Panc1 (cell line): ENCODE results near the gene TTLL5. TPM values are rescaled to one million over a fixed set of nuclear protein-coding genes. Genes with fewer than 3 reads are reported as not detected.

ENCODE experiments used
- ATAC-seq: fragments of 200-7000 bp; cut with Tn5 transposase; 2 replicates; pipeline ENCODE4 v1.9.1; 2020; ENCODE audit warnings: mild to moderate bottlenecking, moderate library complexity
- BruUV-seq: library from RNA; stranded (reverse); fragments of 400-500 nt; replicated peaks from 2 replicates; lab custom pipeline; 2021; lab: Mats Ljungman, UMichigan
- CTCF ChIA-PET: fragments of 300-600 bp; sonication (Branson Sonifier 250); formaldehyde crosslinking; loops from one replicate; lab custom pipeline; 2022; ENCODE audit warnings: antibody characterized with exemption; lab: Charles Lee
- POLR2A ChIA-PET: fragments of 300-600 bp; sonication (Branson Sonifier 250); formaldehyde crosslinking; loops from one replicate; lab custom pipeline; 2022; ENCODE audit warnings: antibody characterized with exemption; lab: Charles Lee
- DNase-seq: peaks from one replicate; pipeline ENCODE4 v3.0.0-alpha.2; 2010; ENCODE audit warnings: low read depth, low spot score
- H3K27ac ChIP-seq: 2 replicates; pipeline ENCODE4 v1.5.1; 2011; ENCODE audit warnings: mild to moderate bottlenecking, low read length, inconsistent platforms
- H3K27me3 ChIP-seq: fragments of 200-500 bp; sonication (Bioruptor generic); 2 replicates; pipeline ENCODE4 v1.6.0; 2014; ENCODE audit warnings: low read length, inconsistent platforms; ENCODE audit not compliant: control insufficient read depth, insufficient read depth
- H3K36me3 ChIP-seq: fragments of 200-500 bp; sonication (Bioruptor generic); 2 replicates; pipeline ENCODE4 v1.5.1; 2014; ENCODE audit warnings: inconsistent platforms, mild to moderate bottlenecking, low read length, moderate library complexity; ENCODE audit not compliant: control insufficient read depth, insufficient read depth
- H3K4me1 ChIP-seq: 2 replicates; pipeline ENCODE4 v1.5.1; 2011; ENCODE audit warnings: inconsistent platforms, mild to moderate bottlenecking, low read length, moderate library complexity; ENCODE audit not compliant: control insufficient read depth, insufficient read depth
- H3K4me3 ChIP-seq, 2 experiments: 2 replicates each; pipeline ENCODE4 v1.5.1; 2011 to 2012; ENCODE audit warnings: low read depth in 2 of 2, low read length in 2 of 2, mild to moderate bottlenecking in 2 of 2, inconsistent platforms in 1 of 2, moderate library complexity in 1 of 2
- H3K9me3 ChIP-seq: fragments of 200-500 bp; sonication (Bioruptor generic); 2 replicates; pipeline ENCODE4 v1.5.1; 2014; ENCODE audit warnings: low read depth, mild to moderate bottlenecking, inconsistent platforms, low read length, moderate library complexity; ENCODE audit not compliant: control insufficient read depth, insufficient read depth
- CTCF ChIP-seq: fragments of 450-650 bp; IDR thresholded peaks from 2 replicates; pipeline ENCODE4 v1.5.1; 2017; ENCODE audit warnings: mild to moderate bottlenecking
- POLR2AphosphoS5 ChIP-seq: IDR thresholded peaks from 2 replicates; pipeline ENCODE4 v1.6.1; 2012; ENCODE audit warnings: mild to moderate bottlenecking, low read depth, low read length, moderate library complexity
- SIN3A ChIP-seq: IDR thresholded peaks from 2 replicates; pipeline ENCODE4 v1.6.1; 2012; ENCODE audit warnings: low read depth, mild to moderate bottlenecking, low read length, moderate library complexity, borderline replicate concordance; ENCODE audit not compliant: insufficient read depth
- TCF7L2 ChIP-seq: IDR thresholded peaks from 2 replicates; pipeline ENCODE4 v1.6.1; 2011; ENCODE audit warnings: mild to moderate bottlenecking, low read depth, low read length, inconsistent platforms
- in situ Hi-C: cut with HindIII; loops from 2 replicates; pipeline ENCODE4 v1.10.0; 2016; ENCODE audit warnings: low sequenced_read_pairs, low pct_unique_long_range_greater_than_20kb
- intact Hi-C: fragments of 100-400 bp; cut with micrococcal nuclease; formaldehyde crosslinking; loops from one replicate; pipeline ENCODE4 v1.10.0; 2022; ENCODE audit not compliant: unreplicated experiment
- total RNA-seq: library from RNA; stranded (reverse); gene quantifications from one replicate; pipeline ENCODE4 v1.2.1, GENCODE V29; 2021; ENCODE audit not compliant: unreplicated experiment
- TF ChIP-seq, protein P1 (sequence below), 2 experiments: IDR thresholded peaks; 2 replicates each; pipeline ENCODE4 v1.6.1; 2011 to 2012; ENCODE audit warnings: low read depth in 2 of 2, control low read depth in 1 of 2, low read length in 1 of 2, mild to moderate bottlenecking in 1 of 2, moderate library complexity in 1 of 2; ENCODE audit not compliant: insufficient read depth in 1 of 2

TTLL5 gene
- total RNA-seq, 1 experiment from 2014 or later, result 23.5 TPM

GRCh38 chr14:75896341-75896740 is 235.3 kb downstream of the TTLL5 start:
- DNase-seq, result no peak
- Histone ChIP-seq H3K27ac (no peak overlapping the region), H3K4me3 (no peak overlapping the region), H3K4me1 (no peaks in the 10 kb centered on the region), H3K9me3 (no peaks in the 10 kb centered on the region), H3K36me3 (no peaks in the 10 kb centered on the region), H3K27me3 (no peaks in the 10 kb centered on the region)
- no peak for TF ChIP-seq CTCF
- TF ChIP-seq, protein P1, sequence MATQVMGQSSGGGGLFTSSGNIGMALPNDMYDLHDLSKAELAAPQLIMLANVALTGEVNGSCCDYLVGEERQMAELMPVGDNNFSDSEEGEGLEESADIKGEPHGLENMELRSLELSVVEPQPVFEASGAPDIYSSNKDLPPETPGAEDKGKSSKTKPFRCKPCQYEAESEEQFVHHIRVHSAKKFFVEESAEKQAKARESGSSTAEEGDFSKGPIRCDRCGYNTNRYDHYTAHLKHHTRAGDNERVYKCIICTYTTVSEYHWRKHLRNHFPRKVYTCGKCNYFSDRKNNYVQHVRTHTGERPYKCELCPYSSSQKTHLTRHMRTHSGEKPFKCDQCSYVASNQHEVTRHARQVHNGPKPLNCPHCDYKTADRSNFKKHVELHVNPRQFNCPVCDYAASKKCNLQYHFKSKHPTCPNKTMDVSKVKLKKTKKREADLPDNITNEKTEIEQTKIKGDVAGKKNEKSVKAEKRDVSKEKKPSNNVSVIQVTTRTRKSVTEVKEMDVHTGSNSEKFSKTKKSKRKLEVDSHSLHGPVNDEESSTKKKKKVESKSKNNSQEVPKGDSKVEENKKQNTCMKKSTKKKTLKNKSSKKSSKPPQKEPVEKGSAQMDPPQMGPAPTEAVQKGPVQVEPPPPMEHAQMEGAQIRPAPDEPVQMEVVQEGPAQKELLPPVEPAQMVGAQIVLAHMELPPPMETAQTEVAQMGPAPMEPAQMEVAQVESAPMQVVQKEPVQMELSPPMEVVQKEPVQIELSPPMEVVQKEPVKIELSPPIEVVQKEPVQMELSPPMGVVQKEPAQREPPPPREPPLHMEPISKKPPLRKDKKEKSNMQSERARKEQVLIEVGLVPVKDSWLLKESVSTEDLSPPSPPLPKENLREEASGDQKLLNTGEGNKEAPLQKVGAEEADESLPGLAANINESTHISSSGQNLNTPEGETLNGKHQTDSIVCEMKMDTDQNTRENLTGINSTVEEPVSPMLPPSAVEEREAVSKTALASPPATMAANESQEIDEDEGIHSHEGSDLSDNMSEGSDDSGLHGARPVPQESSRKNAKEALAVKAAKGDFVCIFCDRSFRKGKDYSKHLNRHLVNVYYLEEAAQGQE (IDR thresholded peaks at IDR 0.05; ENCODE audit: insufficient read depth in 1 of 2, low read depth in 2 of 2, low read length in 1 of 2), result no peak
- no peak for TF ChIP-seq SIN3A
- TF ChIP-seq TCF7L2, result no peak
- no peak for TF ChIP-seq POLR2AphosphoS5
- CTCF ChIA-PET, result no interaction called here
- no peak for ATAC-seq
- intact Hi-C loops, result no loop called here
- in situ Hi-C loops, result no loop called here
- BruUV-seq, result no TSS peak
- POLR2A ChIA-PET, result no interaction called here

GRCh38 chr14:75904311-75904710 is 243.3 kb downstream of the TTLL5 start:
- ChIA-PET CTCF (no interaction called here), POLR2A (no interaction called here)
- no TSS peak for BruUV-seq
- Histone ChIP-seq H3K36me3 (no peaks in the 10 kb centered on the region), H3K4me1 (no peaks in the 10 kb centered on the region), H3K27me3 (no peaks in the 10 kb centered on the region), H3K27ac (no peak overlapping the region), H3K9me3 (no peaks in the 10 kb centered on the region), H3K4me3 (no peak overlapping the region)
- no peak for TF ChIP-seq SIN3A
- in situ Hi-C loops, result no loop called here
- ATAC-seq (no peak), DNase-seq (no peak)
- intact Hi-C loops, result loop anchor here (10.0 kb wide), 1 partner anchor 190 kb away; no protein-coding TSS in a partner anchor

GRCh38 chr14:75905147-75905904 is 244.3 kb downstream of the TTLL5 start:
- DNase-seq (no peak), ATAC-seq (no peak)
- intact Hi-C loops, result loop anchor here (5.0 to 10.0 kb wide), 2 partner anchors 77 to 191 kb away; partner anchors contain the start of gene TGFB3
- TF ChIP-seq TCF7L2 (no peak), SIN3A (no peak), POLR2AphosphoS5 (no peak), CTCF (no peak)
- TF ChIP-seq, protein P1 (IDR thresholded peaks at IDR 0.05; ENCODE audit: insufficient read depth in 1 of 2, low read depth in 2 of 2, low read length in 1 of 2), result no peak
- no peaks in the 10 kb centered on the region for H3K4me1 ChIP-seq
- no peak overlapping the region for H3K4me3 ChIP-seq
- in situ Hi-C loops, result no loop called here
- BruUV-seq, result no TSS peak
- no peak overlapping the region for H3K27ac ChIP-seq
- H3K36me3 ChIP-seq, result no peaks in the 10 kb centered on the region
- CTCF ChIA-PET, result no interaction called here
- POLR2A ChIA-PET, result no interaction called here
- H3K9me3 ChIP-seq, result no peaks in the 10 kb centered on the region
- no peaks in the 10 kb centered on the region for H3K27me3 ChIP-seq
